H1 (cell line): ENCODE measurements around the gene CRYBB3. TPM values are rescaled to one million over a fixed set of nuclear protein-coding genes. Genes with fewer than 3 reads are reported as not detected.
"Not testable (repeated sequence)": the region's sequence is repeated elsewhere in the genome, so short reads cannot be mapped to it uniquely, and the experiment has no call there.

Experiments
- CTCF ChIA-PET: fragments of 300-600 bp; sonication (Branson Sonifier 250); formaldehyde crosslinking; loops from one replicate; lab custom pipeline; 2021; ENCODE audit not compliant: partially characterized antibody; lab: Charles Lee
- POLR2A ChIA-PET: fragments of 300-600 bp; sonication (Branson Sonifier 250); formaldehyde crosslinking; loops from one replicate; lab custom pipeline; 2021; ENCODE audit warnings: inconsistent platforms; ENCODE audit not compliant: partially characterized antibody; lab: Charles Lee
- DNase-seq, 2 experiments: peaks; one replicate each; pipeline versions ENCODE4 v3.0.0 to v3.0.0-alpha.2; 2010 to 2022; ENCODE audit warnings: low spot score in 2 of 2, low read depth in 1 of 2, mixed read lengths in 1 of 2
- FAIRE-seq: peaks from 2 replicates; lab custom pipeline; 2011; peaks lifted over from hg19 to GRCh38; lab: Jason Lieb, UNC
- H2AFZ ChIP-seq: 2 replicates; pipeline ENCODE4 v1.8.1; 2012; ENCODE audit warnings: low read length, inconsistent platforms
- H2AK5ac ChIP-seq: 2 replicates; pipeline ENCODE4 v1.6.1; 2013; ENCODE audit warnings: low read depth, low read length
- H2BK120ac ChIP-seq: replicated peaks from 2 replicates; pipeline ENCODE3; 2013; ENCODE audit warnings: low read depth, low read length, inconsistent platforms
- H2BK12ac ChIP-seq: 2 replicates; pipeline ENCODE4 v1.6.1; 2013; ENCODE audit warnings: low read depth, low read length
- H2BK15ac ChIP-seq: 2 replicates; pipeline ENCODE4 v1.6.1; 2013; ENCODE audit warnings: low read length
- H2BK20ac ChIP-seq: 2 replicates; pipeline ENCODE4 v1.6.1; 2013; ENCODE audit warnings: low read length
- H2BK5ac ChIP-seq: 2 replicates; pipeline ENCODE4 v1.6.1; 2013; ENCODE audit warnings: low read depth, low read length
- H3K14ac ChIP-seq: 2 replicates; pipeline ENCODE4 v1.6.1; 2013; ENCODE audit warnings: inconsistent platforms; ENCODE audit not compliant: insufficient read length
- H3K18ac ChIP-seq: 2 replicates; pipeline ENCODE4 v1.6.1; 2013; ENCODE audit warnings: low read length; ENCODE audit errors: extremely low read depth
- H3K23ac ChIP-seq: 2 replicates; pipeline ENCODE4 v1.6.1; 2013; ENCODE audit warnings: inconsistent platforms; ENCODE audit not compliant: insufficient read length
- H3K23me2 ChIP-seq: 2 replicates; pipeline ENCODE4 v1.6.1; 2013; ENCODE audit warnings: low read depth, low read length
- H3K27ac ChIP-seq: 2 replicates; pipeline ENCODE4 v1.6.1; 2011; ENCODE audit warnings: low read depth, low read length, inconsistent platforms
- H3K27me3 ChIP-seq, 4 experiments: replicated peaks in 1 of 4; 1 replicate in 1 of 4; 2 replicates in 3 of 4; pipeline versions ENCODE4 v1.6.1 to v1.8.1; 2011 to 2013; ENCODE audit warnings: low read length in 3 of 4, mild to moderate bottlenecking in 3 of 4, inconsistent platforms in 2 of 4, mixed read lengths in 2 of 4, moderate library complexity in 1 of 4; ENCODE audit not compliant: control insufficient read depth in 3 of 4, insufficient read depth in 3 of 4; ENCODE audit errors: extremely low read depth in 1 of 4
- H3K36me3 ChIP-seq, 4 experiments: 2 replicates each; pipeline versions ENCODE4 v1.6.1 to v1.8.1; 2011 to 2013; ENCODE audit warnings: mild to moderate bottlenecking in 4 of 4, low read length in 3 of 4, moderate library complexity in 2 of 4, control low read depth in 1 of 4, inconsistent platforms in 1 of 4; ENCODE audit not compliant: insufficient read depth in 4 of 4, control insufficient read depth in 2 of 4
- H3K4ac ChIP-seq: replicated peaks from 2 replicates; pipeline ENCODE3; 2013; ENCODE audit warnings: low read length, low read depth, mixed read lengths, inconsistent platforms; ENCODE audit not compliant: insufficient read length
- H3K4me1 ChIP-seq, 4 experiments: replicated peaks in 1 of 4; 1 replicate in 1 of 4; 2 replicates in 3 of 4; pipeline versions ENCODE4 v1.6.1 to v1.8.1; 2011 to 2013; ENCODE audit warnings: low read length in 3 of 4, inconsistent platforms in 2 of 4, mixed read lengths in 1 of 4; ENCODE audit not compliant: insufficient read depth in 4 of 4, control insufficient read depth in 3 of 4
- H3K4me2 ChIP-seq, 2 experiments: 2 replicates each; pipeline versions ENCODE4 v1.6.1 to v1.8.1; 2011 to 2013; ENCODE audit warnings: low read depth in 2 of 2, low read length in 2 of 2, control low read depth in 1 of 2, inconsistent platforms in 1 of 2, mild to moderate bottlenecking in 1 of 2; ENCODE audit not compliant: insufficient read depth in 1 of 2
- H3K4me3 ChIP-seq, 4 experiments: fragments of 200-600, 300-600 bp in 1 of 4; sonication (generic), shearing (Covaris generic), sonication (Bioruptor Twin) in 1 of 4; 2 replicates each; pipeline versions ENCODE4 v1.5.1 to v1.8.1; 2011 to 2016; ENCODE audit warnings: low read length in 4 of 4, low read depth in 3 of 4, control low read depth in 2 of 4, inconsistent platforms in 2 of 4, mild to moderate bottlenecking in 2 of 4, mixed read lengths in 1 of 4, moderate library complexity in 1 of 4; ENCODE audit not compliant: insufficient read depth in 2 of 4; ENCODE audit errors: extremely low read depth in 1 of 4
- H3K56ac ChIP-seq: replicated peaks from 2 replicates; pipeline ENCODE3; 2013; ENCODE audit warnings: low read depth, mild to moderate bottlenecking, mixed read lengths, low read length, inconsistent platforms; ENCODE audit not compliant: insufficient read length
- H3K79me1 ChIP-seq: 2 replicates; pipeline ENCODE4 v1.6.1; 2013; ENCODE audit warnings: low read depth, low read length, control low read depth
- H3K79me2 ChIP-seq, 2 experiments: 2 replicates each; pipeline versions ENCODE4 v1.6.1 to v1.8.1; 2012 to 2013; ENCODE audit warnings: low read length in 2 of 2, mild to moderate bottlenecking in 2 of 2, inconsistent platforms in 1 of 2; ENCODE audit not compliant: insufficient read depth in 2 of 2, control insufficient read depth in 1 of 2
- H3K9ac ChIP-seq, 4 experiments: replicated peaks in 1 of 4; 1 replicate in 1 of 4; 2 replicates in 3 of 4; pipeline versions ENCODE4 v1.6.1 to v1.8.1; 2011 to 2013; ENCODE audit warnings: low read depth in 3 of 4, low read length in 3 of 4, control low read depth in 2 of 4, mild to moderate bottlenecking in 2 of 4, moderate library complexity in 2 of 4, inconsistent platforms in 1 of 4; ENCODE audit errors: extremely low read depth in 1 of 4
- H3K9me3 ChIP-seq, 2 experiments: 2 replicates each; pipeline versions ENCODE4 v1.6.1 to v1.8.1; 2012 to 2013; ENCODE audit warnings: mild to moderate bottlenecking in 2 of 2, moderate library complexity in 2 of 2, control low read depth in 1 of 2, inconsistent platforms in 1 of 2, low read depth in 1 of 2, low read length in 1 of 2, mixed read lengths in 1 of 2; ENCODE audit not compliant: insufficient read depth in 2 of 2
- H4K20me1 ChIP-seq, 2 experiments: replicated peaks in 1 of 2; 2 replicates each; pipeline versions ENCODE3 to v1.8.1; 2011 to 2013; ENCODE audit warnings: inconsistent platforms in 2 of 2, low read length in 2 of 2, mild to moderate bottlenecking in 1 of 2; ENCODE audit not compliant: insufficient read depth in 2 of 2, control insufficient read depth in 1 of 2
- H4K5ac ChIP-seq: 2 replicates; pipeline ENCODE4 v1.6.1; 2013; ENCODE audit warnings: low read length, low read depth, mixed read lengths, inconsistent platforms; ENCODE audit not compliant: insufficient read length
- H4K8ac ChIP-seq: 2 replicates; pipeline ENCODE4 v1.8.0; 2013; ENCODE audit warnings: mild to moderate bottlenecking, moderate library complexity, low read length, inconsistent platforms; ENCODE audit not compliant: insufficient read depth; ENCODE audit errors: extremely low read depth
- H4K91ac ChIP-seq: replicated peaks from 2 replicates; pipeline ENCODE3; 2013; ENCODE audit warnings: low read length, mixed read lengths, inconsistent platforms; ENCODE audit not compliant: insufficient read length
- CREB1 ChIP-seq: IDR thresholded peaks from 2 replicates; pipeline ENCODE4 v1.6.1; 2012; ENCODE audit warnings: inconsistent platforms
- RFX5 ChIP-seq: IDR thresholded peaks from 2 replicates; pipeline ENCODE4 v1.6.1; 2011; ENCODE audit warnings: low read depth, low read length, improper control_type of control experiment, borderline replicate concordance
- WGBS, 2 experiments: shearing (Covaris generic) in 1 of 2; methylation state at CpG; one replicate each; pipeline versions ENCODE4 v1.1.6 to v1.1.7; 2013 to 2015; ENCODE audit warnings: low lambda C conversion rate in 2 of 2, mixed read lengths in 2 of 2, inconsistent platforms in 1 of 2, low coverage in 1 of 2, missing lambda C conversion rate in 1 of 2; ENCODE audit not compliant: insufficient replicate concordance in 2 of 2, insufficient coverage in 1 of 2, insufficient read length in 1 of 2; ENCODE audit errors: extremely low coverage in 1 of 2, missing lambda C conversion rate in 1 of 2; 5-methylcytosine and 5-hydroxymethylcytosine counted together
- polyA plus RNA-seq, 7 experiments: library from polyadenylated mRNA; depleted of rRNA in 3 of 7; stranded (reverse) in 5 of 7; unstranded in 2 of 7; fragments of >200 nt in 5 of 7; fragments of 200-250 nt in 2 of 7; gene quantifications; 1 replicate in 5 of 7; 2 replicates in 1 of 7; 4 replicates in 1 of 7; pipeline versions ENCODE4 v1.2.1 to v1.2.3, GENCODE V29; 2011 to 2013; ENCODE audit warnings: missing spikeins in 2 of 7, mixed read lengths in 2 of 7
- total RNA-seq: library from RNA; stranded (reverse); fragmentation: NEBNext Ultra II Directional; extraction: Animal tissue kit (Norgen Biotek cat#: 25700); gene quantifications from 2 replicates; pipeline ENCODE4 v1.2.1, GENCODE V29; 2021

The CRYBB3 gene
- total and polyA plus RNA-seq, 2 of the 8 experiments (the other 6 are each of a cell fraction or from before 2014, with no cell fraction given), result 0.44 to 0.58 TPM

DNA sequence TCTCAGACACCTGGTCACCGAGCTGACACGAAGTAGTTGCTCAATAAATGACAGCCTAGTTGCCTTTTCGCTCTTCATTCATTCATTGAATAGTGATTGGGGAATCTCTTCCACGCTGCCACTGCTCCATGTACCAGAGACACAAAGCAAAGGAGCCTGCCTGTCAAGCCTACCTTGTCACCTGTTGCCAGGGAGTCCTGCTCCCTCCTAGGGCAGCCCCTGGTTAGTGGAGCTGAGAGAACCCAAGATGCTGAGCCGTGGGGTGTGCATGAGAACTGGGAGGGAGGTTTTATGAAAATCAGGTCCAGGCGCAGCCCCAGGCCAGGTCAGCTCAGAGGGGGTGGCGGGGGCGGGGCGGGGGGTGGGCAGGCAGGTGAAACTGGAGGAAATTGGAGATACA lies 38.4 kb downstream of the CRYBB3 start:
- not testable (repeated sequence) for H2BK15ac ChIP-seq, H3K4me3 ChIP-seq, H3K9me3 ChIP-seq, H3K4ac ChIP-seq, H2AFZ ChIP-seq, H3K9ac ChIP-seq, H2BK5ac ChIP-seq, H3K27me3 ChIP-seq, H3K79me1 ChIP-seq, H3K56ac ChIP-seq, DNase-seq, H4K91ac ChIP-seq, H3K79me2 ChIP-seq, FAIRE-seq, H3K4me1 ChIP-seq, H4K8ac ChIP-seq, H3K14ac ChIP-seq, H3K4me2 ChIP-seq, H2AK5ac ChIP-seq, H3K23ac ChIP-seq, H3K36me3 ChIP-seq, H4K5ac ChIP-seq, H3K27ac ChIP-seq, H4K20me1 ChIP-seq, H2BK120ac ChIP-seq, H2BK12ac ChIP-seq, H3K23me2 ChIP-seq, H2BK20ac ChIP-seq, H3K18ac ChIP-seq
- TF ChIP-seq CREB1 (peak; percentile 41; the same call in 1 of the 2 replicates), RFX5 (peak; percentile 78)
- 82% methylated on average over 6 of the region's 9 CpGs; no CpG with 5 or more reads in 1 of the 2 experiments for WGBS, 2 experiments
- ChIA-PET CTCF (interaction anchor here (0.6 to 1.0 kb wide), 2 partner anchors 81 to 113 kb away, joined by 3 to 4 read pairs; no protein-coding TSS in a partner anchor), POLR2A (interaction anchor here (0.9 to 1.3 kb wide), 2 partner anchors 45 to 96 kb away, joined by 3 read pairs; no protein-coding TSS in a partner anchor)
